GM12891 (cell line): ENCODE data around the gene ACP6.
"Not testable (repeated sequence)": the region's sequence is repeated elsewhere in the genome, so short reads cannot be mapped to it uniquely, and the experiment has no call there.

Experiments
- DNase-seq: peaks from one replicate; pipeline ENCODE4 v3.0.0; 2011; ENCODE audit warnings: low spot score; ENCODE audit not compliant: insufficient read length
- FAIRE-seq: peaks from 2 replicates; lab custom pipeline; 2011; peaks lifted over from hg19 to GRCh38; lab: Jason Lieb, UNC
- PAX5 ChIP-seq: IDR thresholded peaks from 2 replicates; pipeline ENCODE4 v1.6.1; 2011; ENCODE audit warnings: low read length, moderate library complexity, mild to moderate bottlenecking; ENCODE audit not compliant: insufficient read depth, severe bottlenecking
- POLR2A ChIP-seq: IDR thresholded peaks from 2 replicates; pipeline ENCODE4 v1.6.1; 2011; ENCODE audit warnings: low read depth, low read length, control low read depth
- POLR2AphosphoS5 ChIP-seq: IDR thresholded peaks from 2 replicates; pipeline ENCODE4 v1.6.1; 2011; ENCODE audit warnings: low read depth, low read length, control low read depth
- POU2F2 ChIP-seq: IDR thresholded peaks from 2 replicates; pipeline ENCODE4 v1.6.1; 2011; ENCODE audit warnings: low read depth, mild to moderate bottlenecking, control low read depth, low read length, moderate library complexity
- SPI1 ChIP-seq: IDR thresholded peaks from 2 replicates; pipeline ENCODE4 v1.6.1; 2011; ENCODE audit warnings: low read depth, low read length, control low read depth
- TAF1 ChIP-seq: IDR thresholded peaks from 2 replicates; pipeline ENCODE4 v1.6.1; 2011; ENCODE audit warnings: low read depth, low read length, control low read depth

ACP6 gene

DNA sequence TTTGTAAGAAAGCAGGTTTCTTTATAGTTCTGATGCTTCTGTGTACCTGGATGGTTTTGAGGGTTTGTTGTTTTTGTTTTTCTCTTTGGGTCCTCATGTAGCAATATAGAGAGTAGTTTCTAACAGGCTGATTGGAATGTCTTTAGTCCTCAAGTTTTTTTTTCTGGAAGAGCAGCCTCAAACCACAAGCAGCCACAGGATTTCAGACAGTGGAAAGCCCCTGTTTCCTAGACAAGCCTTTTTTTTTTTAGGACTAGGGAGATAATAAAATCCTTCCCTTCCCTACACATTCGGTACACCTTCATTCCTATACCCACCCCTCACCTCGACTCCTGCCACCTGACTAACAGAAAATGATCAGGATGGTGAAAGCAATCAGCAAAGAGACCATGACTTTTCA is 47.6 kb downstream of the ACP6 start:
- DNase-seq (no peak), FAIRE-seq (no peak)
- TF ChIP-seq POLR2AphosphoS5 (no peak), SPI1 (no peak), TAF1 (no peak), POU2F2 (no peak), POLR2A (no peak), PAX5 (no peak)

- FAIRE-seq (no peak), DNase-seq (no peak)
- TF ChIP-seq PAX5 (no peak), POU2F2 (no peak), POLR2A (no peak), POLR2AphosphoS5 (no peak), SPI1 (no peak), TAF1 (no peak)
Measured at GRCh38 chr1:147620543-147620942, 49.8 kb downstream of the ACP6 start.

- TF ChIP-seq POU2F2, result no peak
- DNase-seq (no peak), FAIRE-seq (no peak)
Measured at GRCh38 chr1:147619741-147620140, 50.6 kb downstream of the ACP6 start.

GRCh38 chr1:147618771-147619170 is 51.6 kb downstream of the ACP6 start:
- DNase-seq (no peak), FAIRE-seq (no peak)
- TF ChIP-seq POU2F2 (no peak), PAX5 (no peak), SPI1 (no peak), POLR2AphosphoS5 (no peak), TAF1 (no peak), POLR2A (no peak)

- FAIRE-seq (no peak), DNase-seq (no peak)
- no peak for TF ChIP-seq TAF1
- TF ChIP-seq POLR2A, result no peak
- TF ChIP-seq SPI1, result no peak
- no peak for TF ChIP-seq POU2F2
- no peak for TF ChIP-seq POLR2AphosphoS5
- no peak for TF ChIP-seq PAX5
Measured at GRCh38 chr1:147618077-147618569, 52.2 kb downstream of the ACP6 start.

GRCh38 chr1:147614966-147615365 is 55.4 kb downstream of the ACP6 start:
- not testable (repeated sequence) for DNase-seq, FAIRE-seq

DNA sequence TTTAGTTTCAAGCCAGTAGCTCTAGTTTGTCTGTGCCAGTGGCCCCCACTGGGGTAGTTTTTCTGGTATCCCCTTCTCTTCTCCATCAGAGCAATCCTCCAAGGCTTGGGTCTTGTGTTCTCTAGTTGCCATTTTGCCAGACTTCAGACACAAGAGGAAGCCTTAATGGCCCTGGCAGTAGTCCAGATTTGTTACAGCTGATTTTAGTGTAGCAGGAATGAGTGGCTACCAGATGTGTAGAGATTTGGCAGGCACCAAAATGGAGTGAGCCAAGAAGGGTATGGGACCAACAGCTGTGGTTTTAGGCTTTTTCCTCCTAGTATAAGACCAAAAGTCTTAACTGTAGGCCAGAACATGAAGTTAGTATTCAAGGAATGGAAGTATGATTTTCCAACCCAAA is 56.8 kb downstream of the ACP6 start:
- TF ChIP-seq SPI1 (no peak), POU2F2 (no peak), POLR2AphosphoS5 (no peak), POLR2A (no peak), PAX5 (no peak), TAF1 (no peak)
- FAIRE-seq, result no peak
- no peak for DNase-seq

GRCh38 chr1:147612366-147612765 is 58.0 kb downstream of the ACP6 start:
- DNase-seq (no peak), FAIRE-seq (no peak)
- TF ChIP-seq POLR2AphosphoS5 (no peak), POU2F2 (no peak), TAF1 (no peak), SPI1 (no peak), PAX5 (no peak), POLR2A (no peak)

DNA sequence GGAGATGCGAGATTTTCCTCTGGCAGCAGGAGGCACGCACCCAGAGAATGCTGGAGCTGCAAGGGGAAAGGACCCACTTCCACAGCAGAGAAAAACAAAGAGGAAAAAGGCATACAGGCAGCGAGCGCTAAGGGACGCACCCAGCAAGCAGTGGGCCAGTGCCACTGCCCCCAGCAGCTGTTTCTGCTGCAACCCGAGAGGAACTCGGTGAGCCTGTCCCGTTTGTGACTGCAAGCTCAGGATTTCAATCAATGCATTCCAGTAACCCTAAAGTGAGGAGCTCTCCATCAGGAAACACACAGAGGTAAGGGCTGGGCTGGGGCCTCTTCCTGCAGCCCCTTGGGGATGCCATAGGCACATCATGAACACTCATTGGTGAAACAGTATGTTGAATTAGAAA is 58.7 kb downstream of the ACP6 start:
- no peak for DNase-seq
- no peak for FAIRE-seq
- no peak for TF ChIP-seq POLR2A
- TF ChIP-seq POLR2AphosphoS5, result no peak
- TF ChIP-seq SPI1, result no peak
- TF ChIP-seq POU2F2, result no peak
- no peak for TF ChIP-seq PAX5
- no peak for TF ChIP-seq TAF1

- DNase-seq, result no peak
- no peak for TF ChIP-seq SPI1
- TF ChIP-seq POU2F2, result peak; percentile 76; the same call in 1 of the 2 replicates
- FAIRE-seq, result peak; percentile 60
Measured at GRCh38 chr1:147611021-147611426, 59.3 kb downstream of the ACP6 start.

- DNase-seq, result no peak
- FAIRE-seq, result no peak
- TF ChIP-seq SPI1 (no peak), TAF1 (no peak), PAX5 (no peak), POU2F2 (no peak), POLR2A (no peak), POLR2AphosphoS5 (no peak)
Measured at GRCh38 chr1:147609358-147609757, 61.0 kb downstream of the ACP6 start.
